GM13976 (cell line): ENCODE measurements around the gene FLT3.

Experiments
- DNase-seq: peaks from one replicate; pipeline ENCODE4 v3.0.0; 2012; ENCODE audit warnings: low spot score
- CTCF ChIP-seq: IDR thresholded peaks from 2 replicates; pipeline ENCODE4 v1.5.1; 2012; ENCODE audit warnings: borderline replicate concordance, mild to moderate bottlenecking; ENCODE audit not compliant: insufficient read depth; ENCODE audit errors: extremely low read depth, missing control alignments, control extremely low read depth
- in situ Hi-C: fragments of 300-500 bp; cut with MboI; formaldehyde crosslinking; loops from one replicate; pipeline ENCODE4 v1.12.0; 2022; ENCODE audit warnings: low sequenced_read_pairs, mixed read lengths, inconsistent platforms; ENCODE audit not compliant: unreplicated experiment

FLT3 gene

GRCh38 chr13:28138012-28138755 lies 37.8 kb upstream of the FLT3 start, which contains the start of gene PAN3:
Gene PAN3, plus strand, starts transcription at chr13:28138545. Its CDS starts 113 bp downstream, at chr13:28138658.
- peak; percentile 89 for DNase-seq
- in situ Hi-C loops: no loop called here
- peak; percentile 13 for TF ChIP-seq CTCF

- no peak for TF ChIP-seq CTCF
- in situ Hi-C loops: no loop called here
- DNase-seq: no peak
Measured at GRCh38 chr13:28137596-28137995, 37.2 kb upstream of the FLT3 start.

GRCh38 chr13:28136916-28137315 lies 36.5 kb upstream of the FLT3 start:
- in situ Hi-C loops: no loop called here
- no peak for TF ChIP-seq CTCF
- peak; percentile 43 for DNase-seq

- DNase-seq: no peak
- in situ Hi-C loops: no loop called here
- TF ChIP-seq CTCF: no peak
Measured at GRCh38 chr13:28131646-28132045, 31.3 kb upstream of the FLT3 start.

GRCh38 chr13:28129911-28130693 lies 29.7 kb upstream of the FLT3 start:
- in situ Hi-C loops: no loop called here

GRCh38 chr13:28128926-28129325 lies 28.6 kb upstream of the FLT3 start:
- in situ Hi-C loops: no loop called here
- no peak for TF ChIP-seq CTCF
- no peak for DNase-seq

More at GRCh38 chr13:28129911-28130693, 29.7 kb upstream of the FLT3 start:
- no peak for TF ChIP-seq CTCF
- no peak for DNase-seq
